HFF-Myc (cell line): ENCODE measurements around the gene DMWD.

Experiments
- DNase-seq: peaks from one replicate; pipeline ENCODE4 v3.0.0-alpha.2; 2011; ENCODE audit warnings: low read depth; ENCODE audit errors: extremely low read depth
- H3K4me3 ChIP-seq: replicated peaks from 2 replicates; pipeline ENCODE4 v1.5.1; 2011; ENCODE audit warnings: low read depth, mild to moderate bottlenecking, control low read depth, low read length
- TF ChIP-seq, protein P1 (sequence below): IDR thresholded peaks from 2 replicates; pipeline ENCODE4 v1.5.1; 2012; ENCODE audit warnings: mild to moderate bottlenecking, low read depth, low read length, control low read depth; ENCODE audit errors: missing control alignments

Gene DMWD, protein sequence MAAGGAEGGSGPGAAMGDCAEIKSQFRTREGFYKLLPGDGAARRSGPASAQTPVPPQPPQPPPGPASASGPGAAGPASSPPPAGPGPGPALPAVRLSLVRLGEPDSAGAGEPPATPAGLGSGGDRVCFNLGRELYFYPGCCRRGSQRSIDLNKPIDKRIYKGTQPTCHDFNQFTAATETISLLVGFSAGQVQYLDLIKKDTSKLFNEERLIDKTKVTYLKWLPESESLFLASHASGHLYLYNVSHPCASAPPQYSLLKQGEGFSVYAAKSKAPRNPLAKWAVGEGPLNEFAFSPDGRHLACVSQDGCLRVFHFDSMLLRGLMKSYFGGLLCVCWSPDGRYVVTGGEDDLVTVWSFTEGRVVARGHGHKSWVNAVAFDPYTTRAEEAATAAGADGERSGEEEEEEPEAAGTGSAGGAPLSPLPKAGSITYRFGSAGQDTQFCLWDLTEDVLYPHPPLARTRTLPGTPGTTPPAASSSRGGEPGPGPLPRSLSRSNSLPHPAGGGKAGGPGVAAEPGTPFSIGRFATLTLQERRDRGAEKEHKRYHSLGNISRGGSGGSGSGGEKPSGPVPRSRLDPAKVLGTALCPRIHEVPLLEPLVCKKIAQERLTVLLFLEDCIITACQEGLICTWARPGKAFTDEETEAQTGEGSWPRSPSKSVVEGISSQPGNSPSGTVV

DNA sequence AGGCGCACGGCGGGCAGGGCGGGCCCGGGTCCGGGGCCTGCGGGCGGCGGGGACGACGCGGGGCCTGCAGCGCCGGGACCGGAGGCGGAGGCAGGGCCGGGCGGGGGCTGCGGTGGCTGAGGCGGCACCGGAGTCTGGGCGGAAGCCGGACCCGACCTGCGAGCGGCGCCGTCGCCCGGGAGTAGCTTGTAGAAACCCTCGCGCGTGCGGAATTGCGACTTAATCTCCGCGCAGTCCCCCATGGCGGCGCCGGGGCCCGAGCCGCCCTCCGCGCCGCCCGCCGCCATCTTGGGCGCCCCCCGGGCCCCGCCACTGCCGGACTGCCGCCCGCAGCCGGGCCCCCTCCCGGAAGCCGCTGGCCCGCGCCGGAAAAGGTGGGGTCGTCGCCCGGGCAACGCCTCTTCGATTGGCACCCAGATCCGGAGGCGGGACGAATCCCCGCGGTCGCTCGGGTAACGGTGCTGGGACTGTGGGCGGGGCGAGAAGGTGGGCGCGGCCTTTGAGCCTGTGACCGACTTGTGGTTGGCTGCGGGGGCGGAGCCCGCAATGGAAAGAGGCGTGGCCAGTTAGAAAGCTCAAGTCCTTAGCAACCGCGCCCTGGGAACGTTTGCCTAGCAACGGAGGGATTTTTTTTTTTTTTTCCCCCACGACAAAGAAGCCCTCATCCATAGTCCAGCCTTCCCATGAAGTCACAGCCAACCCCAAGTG is at the start of gene DMWD:
TSS of gene DMWD (minus strand) at position 376 of the 708 bp plus-strand sequence. CDS start at position 287, 89 bp downstream.
- peak within 1 kb of the TSS; percentile 90 for H3K4me3 ChIP-seq
- peak; percentile 95 for DNase-seq
- TF ChIP-seq, protein P1, sequence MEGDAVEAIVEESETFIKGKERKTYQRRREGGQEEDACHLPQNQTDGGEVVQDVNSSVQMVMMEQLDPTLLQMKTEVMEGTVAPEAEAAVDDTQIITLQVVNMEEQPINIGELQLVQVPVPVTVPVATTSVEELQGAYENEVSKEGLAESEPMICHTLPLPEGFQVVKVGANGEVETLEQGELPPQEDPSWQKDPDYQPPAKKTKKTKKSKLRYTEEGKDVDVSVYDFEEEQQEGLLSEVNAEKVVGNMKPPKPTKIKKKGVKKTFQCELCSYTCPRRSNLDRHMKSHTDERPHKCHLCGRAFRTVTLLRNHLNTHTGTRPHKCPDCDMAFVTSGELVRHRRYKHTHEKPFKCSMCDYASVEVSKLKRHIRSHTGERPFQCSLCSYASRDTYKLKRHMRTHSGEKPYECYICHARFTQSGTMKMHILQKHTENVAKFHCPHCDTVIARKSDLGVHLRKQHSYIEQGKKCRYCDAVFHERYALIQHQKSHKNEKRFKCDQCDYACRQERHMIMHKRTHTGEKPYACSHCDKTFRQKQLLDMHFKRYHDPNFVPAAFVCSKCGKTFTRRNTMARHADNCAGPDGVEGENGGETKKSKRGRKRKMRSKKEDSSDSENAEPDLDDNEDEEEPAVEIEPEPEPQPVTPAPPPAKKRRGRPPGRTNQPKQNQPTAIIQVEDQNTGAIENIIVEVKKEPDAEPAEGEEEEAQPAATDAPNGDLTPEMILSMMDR: no peak

DNA sequence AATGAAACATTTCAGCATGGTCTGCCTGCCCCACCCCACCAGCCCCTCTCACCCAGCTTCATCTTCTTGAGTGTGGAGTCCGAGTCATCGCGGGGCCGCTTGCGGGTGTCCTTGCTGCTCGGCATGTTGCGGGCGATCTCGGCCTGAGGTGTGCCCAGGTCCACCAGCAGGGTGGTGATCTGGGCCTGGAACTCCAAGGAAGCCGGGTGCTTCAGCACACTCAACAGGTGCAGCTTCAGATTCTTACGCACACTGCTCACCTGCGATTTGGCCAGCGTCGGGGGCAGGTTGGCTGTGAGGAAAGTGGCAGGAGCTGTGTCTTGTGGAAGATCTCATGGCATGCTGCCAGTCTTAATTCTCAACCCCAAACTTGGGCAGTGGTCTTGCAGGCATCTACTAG is 49.6 kb upstream of the DMWD start:
- H3K4me3 ChIP-seq: no peak overlapping the region
- no peak for DNase-seq
- TF ChIP-seq, protein P1: no peak

DNA sequence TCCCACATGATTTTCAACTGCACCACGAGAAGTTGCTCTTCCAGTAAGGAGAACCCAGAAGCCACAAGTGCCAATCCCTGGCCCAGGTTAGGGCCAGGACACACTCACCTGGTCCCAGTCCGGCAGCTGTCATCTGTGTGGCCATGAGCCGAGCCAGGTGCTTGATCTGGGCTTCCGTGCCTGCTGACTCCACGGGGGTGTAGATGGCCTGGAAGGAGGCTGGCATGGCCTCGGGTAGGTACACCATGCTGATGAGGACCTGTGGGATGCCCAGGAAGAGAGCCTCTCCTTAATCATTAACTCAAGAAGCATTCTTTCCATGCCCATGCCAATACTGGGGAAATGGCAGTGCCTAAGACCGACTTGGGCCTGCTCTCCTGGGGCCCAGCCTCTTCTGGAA is 42.3 kb upstream of the DMWD start:
- H3K4me3 ChIP-seq: no peak overlapping the region
- DNase-seq: no peak
- TF ChIP-seq, protein P1: no peak

DNA sequence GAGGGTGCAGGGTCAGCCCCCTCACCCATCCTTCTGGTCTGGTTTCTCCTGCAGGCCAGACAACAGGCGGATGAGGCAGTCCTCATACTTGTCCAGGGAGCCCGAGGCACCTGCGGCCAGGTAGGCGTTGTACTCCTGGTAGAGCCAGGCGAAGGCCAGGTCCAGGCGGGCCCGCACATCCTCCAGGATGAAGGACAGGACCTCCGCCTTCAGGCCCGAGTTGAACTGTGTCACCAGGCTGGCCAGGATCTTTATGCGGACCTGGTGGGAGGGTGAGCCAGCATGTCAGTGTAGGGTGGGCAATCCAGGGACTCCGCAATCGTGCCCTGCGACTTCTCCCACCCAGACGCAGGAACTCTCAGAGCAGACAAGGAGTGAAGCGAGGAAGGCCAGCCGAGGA is 36.3 kb upstream of the DMWD start:
- no peak for DNase-seq
- no peak overlapping the region for H3K4me3 ChIP-seq
- TF ChIP-seq, protein P1: no peak

DNA sequence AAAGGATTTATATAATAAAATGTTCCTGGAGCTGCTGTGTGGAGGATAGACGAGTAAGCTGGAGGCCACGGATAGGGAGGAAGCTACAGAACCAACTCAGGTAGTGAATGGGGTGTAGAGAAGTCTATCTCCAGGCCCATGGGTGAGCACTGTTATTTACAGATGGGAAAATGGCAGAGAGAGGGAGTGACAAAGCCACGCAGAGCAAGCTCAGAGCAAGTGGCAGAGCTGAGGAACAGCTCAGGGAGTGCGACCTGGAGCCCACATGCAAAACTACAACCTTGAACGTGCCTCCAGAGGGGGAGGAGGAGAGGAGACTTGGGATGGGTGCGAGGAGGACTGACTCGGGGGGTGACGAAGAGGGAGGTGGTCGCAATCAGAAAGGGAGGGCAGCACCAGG is 35.9 kb upstream of the DMWD start:
- no peak overlapping the region for H3K4me3 ChIP-seq
- TF ChIP-seq, protein P1: no peak
- no peak for DNase-seq

DNA sequence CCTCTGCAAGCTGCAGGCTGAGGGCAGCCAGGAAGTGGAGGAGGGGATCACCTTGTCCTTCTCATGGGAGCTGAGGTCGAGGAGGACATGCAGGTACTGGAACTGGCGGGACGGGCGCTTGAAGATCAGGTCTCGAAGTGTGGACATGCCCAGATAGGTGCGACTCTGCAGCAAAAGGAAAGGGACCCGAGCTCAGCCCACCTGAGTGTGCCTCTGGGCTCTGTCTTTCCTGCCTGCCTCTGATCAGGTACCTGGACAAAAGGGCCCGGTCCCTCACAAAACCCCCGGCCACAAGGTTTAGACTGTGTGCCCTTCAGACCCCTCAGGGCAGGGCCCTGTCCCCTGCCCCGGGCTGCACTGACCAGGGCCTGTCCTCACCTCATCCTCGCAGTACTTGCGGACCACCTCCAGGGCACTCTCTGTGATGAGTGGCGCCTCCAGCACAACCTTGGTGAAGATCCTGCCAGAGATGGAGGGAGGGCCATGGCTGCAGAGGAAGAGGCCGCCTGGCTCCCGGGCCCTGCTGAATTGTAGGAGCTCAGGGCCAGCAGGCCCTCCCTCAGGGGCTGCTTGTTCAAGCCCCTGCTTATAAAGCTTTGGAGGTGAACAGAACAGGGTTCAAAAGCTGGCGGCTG is 34.9 kb upstream of the DMWD start:
- DNase-seq: no peak
- H3K4me3 ChIP-seq: no peak overlapping the region
- TF ChIP-seq, protein P1: no peak
